ENCODE results near the gene PHF20. TPM values are rescaled to one million over a fixed set of nuclear protein-coding genes. Genes with fewer than 3 reads are reported as not detected.
"Not testable (repeated sequence)": the region's sequence is repeated elsewhere in the genome, so short reads cannot be mapped to it uniquely, and the experiment has no call there.

Gene PHF20
- total and polyA plus RNA-seq, 2 of the 13 experiments (the other 11 are each of a cell fraction or from before 2014, with no cell fraction given): 22.8 to 34.1 TPM

DNA sequence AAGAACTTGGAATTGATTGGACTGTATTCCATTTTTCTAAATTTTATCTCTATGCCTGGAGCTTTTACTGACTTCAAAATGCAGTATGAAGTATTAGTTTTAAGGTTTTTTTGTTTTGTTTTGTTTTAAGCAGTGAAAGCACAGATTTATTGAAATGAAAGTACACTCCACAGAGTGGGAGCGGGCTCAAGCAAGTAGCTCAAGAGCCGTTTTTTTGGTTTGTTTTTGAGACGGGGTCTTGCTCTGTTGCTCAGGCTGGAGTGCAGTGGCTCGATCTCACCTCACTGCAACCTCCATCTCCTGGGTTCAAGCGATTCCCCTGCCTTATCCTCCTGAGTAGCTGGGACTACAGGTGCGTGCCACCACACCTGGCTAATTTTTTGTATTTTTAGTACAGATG lies 72.1 kb downstream of the PHF20 start:
- H3K4me1 ChIP-seq (ENCODE audit: insufficient read depth, low read length); ATAC-seq; H3K27me3 ChIP-seq (ENCODE audit: control insufficient read depth in 1 of 2, insufficient read depth in 2 of 2, low read length in 2 of 2); H3K4me3 ChIP-seq (replicated peaks in 1 of 3; ENCODE audit: insufficient read depth in 1 of 3, low read depth in 2 of 3, low read length in 3 of 3); H3K79me2 ChIP-seq (ENCODE audit: insufficient read depth, low read length); H3K27ac ChIP-seq (ENCODE audit: extremely low read length, insufficient read depth, low read length); in situ Hi-C loops (cut with HindIII; ENCODE audit: extremely low pct_ligation_motif_present, low pct_unique_long_range_greater_than_20kb); intact Hi-C loops (cut with micrococcal nuclease; ENCODE audit: unreplicated experiment); BruUV-seq (replicated peaks); H2AFZ ChIP-seq (ENCODE audit: low read length); H4K20me1 ChIP-seq (ENCODE audit: insufficient read depth, low read length); CTCF ChIA-PET (ENCODE audit: low intra/inter-chr PET ratio, low total read pairs); DNase-seq (ENCODE audit: low spot score); H3K4me2 ChIP-seq (ENCODE audit: low read depth, low read length); H3K9ac ChIP-seq (ENCODE audit: insufficient read depth, low read depth, low read length); FAIRE-seq; H3K9me3 ChIP-seq (ENCODE audit: low read length): not testable (repeated sequence)
- 96% methylated on average over 6 of the region's 6 CpGs for WGBS (ENCODE audit: low lambda C conversion rate)
- H3K36me3 ChIP-seq (replicated peaks in 1 of 2; ENCODE audit: control insufficient read depth in 1 of 2, insufficient read depth in 2 of 2, low read length in 2 of 2): peaks cover 15 to 33% of the 10 kb centered on the region in 2 experiments; a peak in 4 of 5 replicates
- POLR2A ChIA-PET: interaction anchor here (3.0 kb wide), 1 partner anchor 101 kb away, joined by 9 read pairs; the partner anchor contains the start of gene RBM39
- peak; percentile 99 for TF ChIP-seq ZNF20 (CRISPR knock-in tag; IDR thresholded peaks at IDR 0.05)

DNA sequence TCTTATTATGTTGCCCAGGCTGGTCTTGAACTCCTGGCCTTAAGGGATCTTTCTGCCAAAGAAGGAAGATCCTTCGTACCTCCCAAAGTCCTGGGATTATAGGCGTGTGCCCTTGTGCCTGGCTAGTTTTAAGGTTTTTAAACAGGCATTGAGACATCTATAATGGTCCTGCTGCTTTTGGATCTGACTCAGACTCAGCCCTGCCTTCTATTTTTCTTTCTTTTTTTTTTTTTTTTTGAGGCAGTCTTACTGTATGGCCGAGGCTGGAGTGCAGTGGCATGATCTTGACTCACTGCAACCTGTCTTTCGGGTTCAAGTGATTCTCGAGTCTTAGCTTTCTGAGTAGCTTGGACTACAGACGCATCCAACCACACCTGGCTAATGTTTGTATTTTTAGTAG lies 73.7 kb downstream of the PHF20 start:
- H3K4me2 ChIP-seq (ENCODE audit: low read depth, low read length): no peak overlapping the region
- 96% methylated on average over 6 of the region's 6 CpGs for WGBS (ENCODE audit: low lambda C conversion rate)
- ATAC-seq: no peak
- no peaks in the 10 kb centered on the region for H3K27me3 ChIP-seq (ENCODE audit: control insufficient read depth in 1 of 2, insufficient read depth in 2 of 2, low read length in 2 of 2)
- DNase-seq (ENCODE audit: low spot score): no peak
- H3K36me3 ChIP-seq (replicated peaks in 1 of 2; ENCODE audit: control insufficient read depth in 1 of 2, insufficient read depth in 2 of 2, low read length in 2 of 2): peaks cover 19 to 33% of the 10 kb centered on the region in 2 experiments
- no TSS peak for BruUV-seq (replicated peaks)
- peaks cover 6% of the 10 kb centered on the region for H3K9me3 ChIP-seq (ENCODE audit: low read length)
- in situ Hi-C loops (cut with HindIII; ENCODE audit: extremely low pct_ligation_motif_present, low pct_unique_long_range_greater_than_20kb): no loop called here
- ChIA-PET CTCF (ENCODE audit: low intra/inter-chr PET ratio, low total read pairs) (no interaction called here), POLR2A (interaction anchor here (3.0 kb wide), 1 partner anchor 103 kb away, joined by 9 read pairs; the partner anchor contains the start of gene RBM39)
- H3K9ac ChIP-seq (ENCODE audit: insufficient read depth, low read depth, low read length): no peak overlapping the region
- H2AFZ ChIP-seq (ENCODE audit: low read length): no peak overlapping the region
- no peak overlapping the region for H3K27ac ChIP-seq (ENCODE audit: extremely low read length, insufficient read depth, low read length)
- H3K79me2 ChIP-seq (ENCODE audit: insufficient read depth, low read length): no peaks in the 10 kb centered on the region
- no peak overlapping the region for H3K4me3 ChIP-seq (replicated peaks in 1 of 3; ENCODE audit: insufficient read depth in 1 of 3, low read depth in 2 of 3, low read length in 3 of 3)
- no peaks in the 10 kb centered on the region for H3K4me1 ChIP-seq (ENCODE audit: insufficient read depth, low read length)
- H4K20me1 ChIP-seq (ENCODE audit: insufficient read depth, low read length): no peaks in the 10 kb centered on the region
- intact Hi-C loops (cut with micrococcal nuclease; ENCODE audit: unreplicated experiment): no loop called here
- FAIRE-seq: no peak
- TF ChIP-seq NR3C1 (CRISPR knock-in tag; IDR thresholded peaks at IDR 0.05) (no peak), PHB2 (IDR thresholded peaks at IDR 0.05; ENCODE audit: partially characterized antibody) (no peak), ZNF792 (CRISPR knock-in tag; IDR thresholded peaks at IDR 0.05) (no peak), JDP2 (CRISPR knock-in tag; IDR thresholded peaks at IDR 0.05; ENCODE audit: borderline replicate concordance) (no peak), HOXA3 (CRISPR knock-in tag; IDR thresholded peaks at IDR 0.05) (no peak), ZNF331 (CRISPR knock-in tag; IDR thresholded peaks at IDR 0.05) (no peak), ZIK1 (CRISPR knock-in tag; IDR thresholded peaks at IDR 0.05; ENCODE audit: borderline replicate concordance, low read depth) (no peak), KLF6 (CRISPR knock-in tag; IDR thresholded peaks at IDR 0.05) (no peak), ZNF343 (CRISPR knock-in tag; IDR thresholded peaks at IDR 0.05) (no peak), ZNF615 (CRISPR knock-in tag; IDR thresholded peaks at IDR 0.05; ENCODE audit: borderline replicate concordance) (no peak)
- TF ChIP-seq, protein P1, sequence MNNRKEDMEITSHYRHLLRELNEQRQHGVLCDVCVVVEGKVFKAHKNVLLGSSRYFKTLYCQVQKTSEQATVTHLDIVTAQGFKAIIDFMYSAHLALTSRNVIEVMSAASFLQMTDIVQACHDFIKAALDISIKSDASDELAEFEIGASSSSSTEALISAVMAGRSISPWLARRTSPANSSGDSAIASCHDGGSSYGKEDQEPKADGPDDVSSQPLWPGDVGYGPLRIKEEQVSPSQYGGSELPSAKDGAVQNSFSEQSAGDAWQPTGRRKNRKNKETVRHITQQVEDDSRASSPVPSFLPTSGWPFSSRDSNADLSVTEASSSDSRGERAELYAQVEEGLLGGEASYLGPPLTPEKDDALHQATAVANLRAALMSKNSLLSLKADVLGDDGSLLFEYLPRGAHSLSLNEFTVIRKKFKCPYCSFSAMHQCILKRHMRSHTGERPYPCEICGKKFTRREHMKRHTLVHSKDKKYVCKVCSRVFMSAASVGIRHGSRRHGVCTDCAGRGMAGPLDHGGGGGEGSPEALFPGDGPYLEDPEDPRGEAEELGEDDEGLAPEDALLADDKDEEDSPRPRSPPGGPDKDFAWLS (CRISPR knock-in tag; IDR thresholded peaks at IDR 0.05; ENCODE audit: borderline replicate concordance): no peak
- TF ChIP-seq, protein P2, sequence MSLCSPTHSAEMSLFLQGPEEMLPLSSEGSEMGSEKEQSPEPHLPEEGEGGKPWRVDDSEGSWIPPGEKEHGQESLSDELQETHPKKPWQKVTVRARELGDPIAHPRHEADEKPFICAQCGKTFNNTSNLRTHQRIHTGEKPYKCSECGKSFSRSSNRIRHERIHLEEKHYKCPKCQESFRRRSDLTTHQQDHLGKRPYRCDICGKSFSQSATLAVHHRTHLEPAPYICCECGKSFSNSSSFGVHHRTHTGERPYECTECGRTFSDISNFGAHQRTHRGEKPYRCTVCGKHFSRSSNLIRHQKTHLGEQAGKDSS (CRISPR knock-in tag; IDR thresholded peaks at IDR 0.05; ENCODE audit: borderline replicate concordance, low read depth): no peak
- TF ChIP-seq, protein P3, sequence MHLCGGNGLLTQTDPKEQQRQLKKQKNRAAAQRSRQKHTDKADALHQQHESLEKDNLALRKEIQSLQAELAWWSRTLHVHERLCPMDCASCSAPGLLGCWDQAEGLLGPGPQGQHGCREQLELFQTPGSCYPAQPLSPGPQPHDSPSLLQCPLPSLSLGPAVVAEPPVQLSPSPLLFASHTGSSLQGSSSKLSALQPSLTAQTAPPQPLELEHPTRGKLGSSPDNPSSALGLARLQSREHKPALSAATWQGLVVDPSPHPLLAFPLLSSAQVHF (CRISPR knock-in tag; IDR thresholded peaks at IDR 0.05): no peak
- TF ChIP-seq, protein P4, sequence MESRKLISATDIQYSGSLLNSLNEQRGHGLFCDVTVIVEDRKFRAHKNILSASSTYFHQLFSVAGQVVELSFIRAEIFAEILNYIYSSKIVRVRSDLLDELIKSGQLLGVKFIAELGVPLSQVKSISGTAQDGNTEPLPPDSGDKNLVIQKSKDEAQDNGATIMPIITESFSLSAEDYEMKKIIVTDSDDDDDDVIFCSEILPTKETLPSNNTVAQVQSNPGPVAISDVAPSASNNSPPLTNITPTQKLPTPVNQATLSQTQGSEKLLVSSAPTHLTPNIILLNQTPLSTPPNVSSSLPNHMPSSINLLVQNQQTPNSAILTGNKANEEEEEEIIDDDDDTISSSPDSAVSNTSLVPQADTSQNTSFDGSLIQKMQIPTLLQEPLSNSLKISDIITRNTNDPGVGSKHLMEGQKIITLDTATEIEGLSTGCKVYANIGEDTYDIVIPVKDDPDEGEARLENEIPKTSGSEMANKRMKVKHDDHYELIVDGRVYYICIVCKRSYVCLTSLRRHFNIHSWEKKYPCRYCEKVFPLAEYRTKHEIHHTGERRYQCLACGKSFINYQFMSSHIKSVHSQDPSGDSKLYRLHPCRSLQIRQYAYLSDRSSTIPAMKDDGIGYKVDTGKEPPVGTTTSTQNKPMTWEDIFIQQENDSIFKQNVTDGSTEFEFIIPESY (CRISPR knock-in tag; IDR thresholded peaks at IDR 0.05): no peak
